Panc1 (cell line): Measurements from ENCODE around the gene ARHGAP6. TPM values are rescaled to one million over a fixed set of nuclear protein-coding genes. Genes with fewer than 3 reads are reported as not detected.

Experiments used
- ATAC-seq: fragments of 200-7000 bp; cut with Tn5 transposase; 2 replicates; pipeline ENCODE4 v1.9.1; 2020; ENCODE audit warnings: mild to moderate bottlenecking, moderate library complexity
- BruUV-seq: library from RNA; stranded (reverse); fragments of 400-500 nt; replicated peaks from 2 replicates; lab custom pipeline; 2021; lab: Mats Ljungman, UMichigan
- CTCF ChIA-PET: fragments of 300-600 bp; sonication (Branson Sonifier 250); formaldehyde crosslinking; loops from one replicate; lab custom pipeline; 2022; ENCODE audit warnings: antibody characterized with exemption; lab: Charles Lee
- POLR2A ChIA-PET: fragments of 300-600 bp; sonication (Branson Sonifier 250); formaldehyde crosslinking; loops from one replicate; lab custom pipeline; 2022; ENCODE audit warnings: antibody characterized with exemption; lab: Charles Lee
- DNase-seq: peaks from one replicate; pipeline ENCODE4 v3.0.0-alpha.2; 2010; ENCODE audit warnings: low read depth, low spot score
- H3K27ac ChIP-seq: 2 replicates; pipeline ENCODE4 v1.5.1; 2011; ENCODE audit warnings: mild to moderate bottlenecking, low read length, inconsistent platforms
- H3K27me3 ChIP-seq: fragments of 200-500 bp; sonication (Bioruptor generic); 2 replicates; pipeline ENCODE4 v1.6.0; 2014; ENCODE audit warnings: low read length, inconsistent platforms; ENCODE audit not compliant: control insufficient read depth, insufficient read depth
- H3K36me3 ChIP-seq: fragments of 200-500 bp; sonication (Bioruptor generic); 2 replicates; pipeline ENCODE4 v1.5.1; 2014; ENCODE audit warnings: inconsistent platforms, mild to moderate bottlenecking, low read length, moderate library complexity; ENCODE audit not compliant: control insufficient read depth, insufficient read depth
- H3K4me1 ChIP-seq: 2 replicates; pipeline ENCODE4 v1.5.1; 2011; ENCODE audit warnings: inconsistent platforms, mild to moderate bottlenecking, low read length, moderate library complexity; ENCODE audit not compliant: control insufficient read depth, insufficient read depth
- H3K4me3 ChIP-seq, 2 experiments: 2 replicates each; pipeline ENCODE4 v1.5.1; 2011 to 2012; ENCODE audit warnings: low read depth in 2 of 2, low read length in 2 of 2, mild to moderate bottlenecking in 2 of 2, inconsistent platforms in 1 of 2, moderate library complexity in 1 of 2
- H3K9me3 ChIP-seq: fragments of 200-500 bp; sonication (Bioruptor generic); 2 replicates; pipeline ENCODE4 v1.5.1; 2014; ENCODE audit warnings: low read depth, mild to moderate bottlenecking, inconsistent platforms, low read length, moderate library complexity; ENCODE audit not compliant: control insufficient read depth, insufficient read depth
- POLR2AphosphoS5 ChIP-seq: IDR thresholded peaks from 2 replicates; pipeline ENCODE4 v1.6.1; 2012; ENCODE audit warnings: mild to moderate bottlenecking, low read depth, low read length, moderate library complexity
- SIN3A ChIP-seq: IDR thresholded peaks from 2 replicates; pipeline ENCODE4 v1.6.1; 2012; ENCODE audit warnings: low read depth, mild to moderate bottlenecking, low read length, moderate library complexity, borderline replicate concordance; ENCODE audit not compliant: insufficient read depth
- TCF7L2 ChIP-seq: IDR thresholded peaks from 2 replicates; pipeline ENCODE4 v1.6.1; 2011; ENCODE audit warnings: mild to moderate bottlenecking, low read depth, low read length, inconsistent platforms
- in situ Hi-C: cut with HindIII; loops from 2 replicates; pipeline ENCODE4 v1.10.0; 2016; ENCODE audit warnings: low sequenced_read_pairs, low pct_unique_long_range_greater_than_20kb
- intact Hi-C: fragments of 100-400 bp; cut with micrococcal nuclease; formaldehyde crosslinking; loops from one replicate; pipeline ENCODE4 v1.10.0; 2022; ENCODE audit not compliant: unreplicated experiment
- total RNA-seq: library from RNA; stranded (reverse); gene quantifications from one replicate; pipeline ENCODE4 v1.2.1, GENCODE V29; 2021; ENCODE audit not compliant: unreplicated experiment
- TF ChIP-seq, protein P1 (sequence below), 2 experiments: IDR thresholded peaks; 2 replicates each; pipeline ENCODE4 v1.6.1; 2011 to 2012; ENCODE audit warnings: low read depth in 2 of 2, control low read depth in 1 of 2, low read length in 1 of 2, mild to moderate bottlenecking in 1 of 2, moderate library complexity in 1 of 2; ENCODE audit not compliant: insufficient read depth in 1 of 2
- TF ChIP-seq, protein P2 (sequence below): fragments of 450-650 bp; IDR thresholded peaks from 2 replicates; pipeline ENCODE4 v1.5.1; 2017; ENCODE audit warnings: mild to moderate bottlenecking

ARHGAP6 gene
- total RNA-seq, 1 experiment from 2014 or later = 0.13 TPM

DNA sequence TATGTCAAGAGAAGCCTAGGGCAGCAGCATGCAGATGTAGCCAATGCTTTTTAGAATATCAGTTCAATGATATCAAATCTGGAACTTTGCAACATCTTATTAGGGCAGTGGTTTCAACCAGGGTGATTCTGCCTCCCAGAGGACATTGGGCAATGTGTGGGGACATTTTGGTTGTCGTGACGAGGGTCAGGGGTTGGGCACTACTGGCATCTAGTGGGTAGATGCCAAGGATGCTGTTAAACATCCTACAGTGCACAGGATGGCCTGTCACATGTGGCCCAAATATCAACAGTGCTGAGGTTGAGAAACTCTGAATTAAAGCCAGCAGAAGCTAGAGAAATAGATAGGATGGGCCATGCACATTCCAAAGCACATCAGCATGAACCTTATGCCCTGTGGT, 220.2 kb downstream of the ARHGAP6 start:
- intact Hi-C loops (no loop called here), in situ Hi-C loops (no loop called here)
- H3K9me3 ChIP-seq = no peaks in the 10 kb centered on the region
- H3K27me3 ChIP-seq = no peaks in the 10 kb centered on the region
- H3K4me1 ChIP-seq = no peaks in the 10 kb centered on the region
- H3K36me3 ChIP-seq = no peaks in the 10 kb centered on the region
- ATAC-seq (no peak), DNase-seq (no peak)
- no peak overlapping the region for H3K27ac ChIP-seq
- POLR2A ChIA-PET = no interaction called here
- CTCF ChIA-PET = no interaction called here
- H3K4me3 ChIP-seq = no peak overlapping the region
- TF ChIP-seq TCF7L2 (no peak), POLR2AphosphoS5 (no peak), SIN3A (no peak)
- TF ChIP-seq, protein P1, sequence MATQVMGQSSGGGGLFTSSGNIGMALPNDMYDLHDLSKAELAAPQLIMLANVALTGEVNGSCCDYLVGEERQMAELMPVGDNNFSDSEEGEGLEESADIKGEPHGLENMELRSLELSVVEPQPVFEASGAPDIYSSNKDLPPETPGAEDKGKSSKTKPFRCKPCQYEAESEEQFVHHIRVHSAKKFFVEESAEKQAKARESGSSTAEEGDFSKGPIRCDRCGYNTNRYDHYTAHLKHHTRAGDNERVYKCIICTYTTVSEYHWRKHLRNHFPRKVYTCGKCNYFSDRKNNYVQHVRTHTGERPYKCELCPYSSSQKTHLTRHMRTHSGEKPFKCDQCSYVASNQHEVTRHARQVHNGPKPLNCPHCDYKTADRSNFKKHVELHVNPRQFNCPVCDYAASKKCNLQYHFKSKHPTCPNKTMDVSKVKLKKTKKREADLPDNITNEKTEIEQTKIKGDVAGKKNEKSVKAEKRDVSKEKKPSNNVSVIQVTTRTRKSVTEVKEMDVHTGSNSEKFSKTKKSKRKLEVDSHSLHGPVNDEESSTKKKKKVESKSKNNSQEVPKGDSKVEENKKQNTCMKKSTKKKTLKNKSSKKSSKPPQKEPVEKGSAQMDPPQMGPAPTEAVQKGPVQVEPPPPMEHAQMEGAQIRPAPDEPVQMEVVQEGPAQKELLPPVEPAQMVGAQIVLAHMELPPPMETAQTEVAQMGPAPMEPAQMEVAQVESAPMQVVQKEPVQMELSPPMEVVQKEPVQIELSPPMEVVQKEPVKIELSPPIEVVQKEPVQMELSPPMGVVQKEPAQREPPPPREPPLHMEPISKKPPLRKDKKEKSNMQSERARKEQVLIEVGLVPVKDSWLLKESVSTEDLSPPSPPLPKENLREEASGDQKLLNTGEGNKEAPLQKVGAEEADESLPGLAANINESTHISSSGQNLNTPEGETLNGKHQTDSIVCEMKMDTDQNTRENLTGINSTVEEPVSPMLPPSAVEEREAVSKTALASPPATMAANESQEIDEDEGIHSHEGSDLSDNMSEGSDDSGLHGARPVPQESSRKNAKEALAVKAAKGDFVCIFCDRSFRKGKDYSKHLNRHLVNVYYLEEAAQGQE (IDR thresholded peaks at IDR 0.05; ENCODE audit: insufficient read depth in 1 of 2, low read depth in 2 of 2, low read length in 1 of 2) = no peak
- TF ChIP-seq, protein P2, sequence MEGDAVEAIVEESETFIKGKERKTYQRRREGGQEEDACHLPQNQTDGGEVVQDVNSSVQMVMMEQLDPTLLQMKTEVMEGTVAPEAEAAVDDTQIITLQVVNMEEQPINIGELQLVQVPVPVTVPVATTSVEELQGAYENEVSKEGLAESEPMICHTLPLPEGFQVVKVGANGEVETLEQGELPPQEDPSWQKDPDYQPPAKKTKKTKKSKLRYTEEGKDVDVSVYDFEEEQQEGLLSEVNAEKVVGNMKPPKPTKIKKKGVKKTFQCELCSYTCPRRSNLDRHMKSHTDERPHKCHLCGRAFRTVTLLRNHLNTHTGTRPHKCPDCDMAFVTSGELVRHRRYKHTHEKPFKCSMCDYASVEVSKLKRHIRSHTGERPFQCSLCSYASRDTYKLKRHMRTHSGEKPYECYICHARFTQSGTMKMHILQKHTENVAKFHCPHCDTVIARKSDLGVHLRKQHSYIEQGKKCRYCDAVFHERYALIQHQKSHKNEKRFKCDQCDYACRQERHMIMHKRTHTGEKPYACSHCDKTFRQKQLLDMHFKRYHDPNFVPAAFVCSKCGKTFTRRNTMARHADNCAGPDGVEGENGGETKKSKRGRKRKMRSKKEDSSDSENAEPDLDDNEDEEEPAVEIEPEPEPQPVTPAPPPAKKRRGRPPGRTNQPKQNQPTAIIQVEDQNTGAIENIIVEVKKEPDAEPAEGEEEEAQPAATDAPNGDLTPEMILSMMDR = no peak
- no TSS peak for BruUV-seq

DNA sequence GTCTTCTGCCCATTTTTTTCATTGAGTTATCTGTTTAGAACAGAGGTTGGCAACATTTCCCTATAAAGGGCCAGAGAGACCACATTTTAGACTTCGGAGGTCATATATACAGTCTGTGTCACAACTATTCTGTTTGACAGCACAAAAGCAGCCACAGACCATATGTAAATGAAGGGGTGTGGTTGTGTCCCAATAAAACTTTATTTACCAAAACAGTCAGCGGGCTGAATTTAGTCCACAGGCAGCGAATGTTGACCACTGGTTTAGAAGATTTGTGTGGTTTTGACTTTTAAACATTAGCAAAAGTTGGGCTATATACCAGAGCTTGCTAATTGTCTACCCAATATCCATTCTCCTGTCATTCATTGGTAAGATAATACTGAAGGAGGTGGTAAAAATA, 221.7 kb downstream of the ARHGAP6 start:
- TF ChIP-seq SIN3A = no peak
- no peak for TF ChIP-seq TCF7L2
- TF ChIP-seq POLR2AphosphoS5 = no peak
- in situ Hi-C loops = no loop called here

GRCh38 chrX:11439846-11440245, 225.9 kb downstream of the ARHGAP6 start:
- no peaks in the 10 kb centered on the region for H3K4me1 ChIP-seq
- no peaks in the 10 kb centered on the region for H3K36me3 ChIP-seq
- no TSS peak for BruUV-seq
- ATAC-seq (no peak), DNase-seq (no peak)
- no peaks in the 10 kb centered on the region for H3K27me3 ChIP-seq
- H3K27ac ChIP-seq = no peak overlapping the region
- no peak overlapping the region for H3K4me3 ChIP-seq
- intact Hi-C loops = no loop called here
- ChIA-PET CTCF (no interaction called here), POLR2A (no interaction called here)
- no peaks in the 10 kb centered on the region for H3K9me3 ChIP-seq
- in situ Hi-C loops = no loop called here
- TF ChIP-seq, protein P2 = no peak
- no peak for TF ChIP-seq POLR2AphosphoS5
- no peak for TF ChIP-seq SIN3A
- TF ChIP-seq, protein P1 (IDR thresholded peaks at IDR 0.05; ENCODE audit: insufficient read depth in 1 of 2, low read depth in 2 of 2, low read length in 1 of 2) = no peak
- TF ChIP-seq TCF7L2 = no peak

More for the DNA sequence above, 221.7 kb downstream of the ARHGAP6 start:
- H3K4me1 ChIP-seq = no peaks in the 10 kb centered on the region
- CTCF ChIA-PET = no interaction called here
- BruUV-seq = no TSS peak
- DNase-seq = no peak
- no peak overlapping the region for H3K4me3 ChIP-seq
- H3K36me3 ChIP-seq = no peaks in the 10 kb centered on the region
- no peaks in the 10 kb centered on the region for H3K9me3 ChIP-seq
- POLR2A ChIA-PET = no interaction called here
- H3K27ac ChIP-seq = no peak overlapping the region
- H3K27me3 ChIP-seq = no peaks in the 10 kb centered on the region
- intact Hi-C loops = no loop called here
- ATAC-seq = no peak
